Ovary (tissue), 3 donors: ENCODE measurements around the gene THAP5.
"Not testable (repeated sequence)": the region's sequence is repeated elsewhere in the genome, so short reads cannot be mapped to it uniquely, and the experiment has no call there.

Experiments
- POLR2A ChIP-seq: fragments of 450-650 bp; IDR thresholded peaks from one replicate; pipeline ENCODE4 v1.6.1; 2017; ENCODE audit warnings: antibody characterized with exemption, mild to moderate bottlenecking, moderate library complexity
- TF ChIP-seq, protein P1 (sequence below), 3 donors: fragments of 450-650 bp in 2 of 3; fragments of 200-600 bp in 1 of 3; IDR thresholded peaks; one replicate each; pipeline versions ENCODE4 v1.5.1 to v1.8.0; 2016 to 2022; ENCODE audit warnings: antibody characterized with exemption in 3 of 3, mild to moderate bottlenecking in 1 of 3
- donor health status: DM: no; HTN: no; CAD: no.

GRCh38 chr7:108538685-108539084, 30.8 kb downstream of the THAP5 start:
- TF ChIP-seq, protein P1, sequence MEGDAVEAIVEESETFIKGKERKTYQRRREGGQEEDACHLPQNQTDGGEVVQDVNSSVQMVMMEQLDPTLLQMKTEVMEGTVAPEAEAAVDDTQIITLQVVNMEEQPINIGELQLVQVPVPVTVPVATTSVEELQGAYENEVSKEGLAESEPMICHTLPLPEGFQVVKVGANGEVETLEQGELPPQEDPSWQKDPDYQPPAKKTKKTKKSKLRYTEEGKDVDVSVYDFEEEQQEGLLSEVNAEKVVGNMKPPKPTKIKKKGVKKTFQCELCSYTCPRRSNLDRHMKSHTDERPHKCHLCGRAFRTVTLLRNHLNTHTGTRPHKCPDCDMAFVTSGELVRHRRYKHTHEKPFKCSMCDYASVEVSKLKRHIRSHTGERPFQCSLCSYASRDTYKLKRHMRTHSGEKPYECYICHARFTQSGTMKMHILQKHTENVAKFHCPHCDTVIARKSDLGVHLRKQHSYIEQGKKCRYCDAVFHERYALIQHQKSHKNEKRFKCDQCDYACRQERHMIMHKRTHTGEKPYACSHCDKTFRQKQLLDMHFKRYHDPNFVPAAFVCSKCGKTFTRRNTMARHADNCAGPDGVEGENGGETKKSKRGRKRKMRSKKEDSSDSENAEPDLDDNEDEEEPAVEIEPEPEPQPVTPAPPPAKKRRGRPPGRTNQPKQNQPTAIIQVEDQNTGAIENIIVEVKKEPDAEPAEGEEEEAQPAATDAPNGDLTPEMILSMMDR (IDR thresholded peaks at IDR 0.05) = not testable (repeated sequence)
- not testable (repeated sequence) for TF ChIP-seq POLR2A
